Subcutaneous abdominal adipose tissue (tissue), 5 donors: ENCODE results near the gene USF1.

Source experiments
- H3K27ac ChIP-seq: one replicate; pipeline ENCODE4 v1.7.0; 2013; ENCODE audit warnings: low read depth, mild to moderate bottlenecking, inconsistent platforms, low read length, moderate library complexity
- H3K27me3 ChIP-seq, 5 donors: one replicate each; pipeline ENCODE4 v1.7.0; 2013; ENCODE audit warnings: low read length in 5 of 5, inconsistent platforms in 1 of 5; ENCODE audit not compliant: control insufficient read depth in 5 of 5, insufficient read depth in 4 of 5
- H3K36me3 ChIP-seq, 5 donors: one replicate each; pipeline ENCODE4 v1.7.0; 2013; ENCODE audit warnings: low read length in 5 of 5; ENCODE audit not compliant: control insufficient read depth in 5 of 5, insufficient read depth in 5 of 5
- H3K4me1 ChIP-seq, 5 donors: one replicate each; pipeline ENCODE4 v1.7.0; 2013; ENCODE audit warnings: low read length in 5 of 5, mild to moderate bottlenecking in 3 of 5, moderate library complexity in 1 of 5; ENCODE audit not compliant: control insufficient read depth in 5 of 5, insufficient read depth in 5 of 5
- H3K4me3 ChIP-seq, 5 donors: one replicate each; pipeline ENCODE4 v1.7.0; 2013; ENCODE audit warnings: low read length in 5 of 5, low read depth in 1 of 5
- H3K9ac ChIP-seq, 5 donors: one replicate each; pipeline ENCODE4 v1.7.0; 2013; ENCODE audit warnings: low read length in 5 of 5, mild to moderate bottlenecking in 4 of 5, moderate library complexity in 3 of 5
- H3K9me3 ChIP-seq, 5 donors: one replicate each; pipeline ENCODE4 v1.7.0; 2013; ENCODE audit warnings: low read length in 5 of 5; ENCODE audit not compliant: control insufficient read depth in 5 of 5
- donor health status: healthy.
- donor health status: healthy.
- donor health status: healthy.
- donor health status: healthy.
- donor health status: healthy.

USF1 gene

DNA sequence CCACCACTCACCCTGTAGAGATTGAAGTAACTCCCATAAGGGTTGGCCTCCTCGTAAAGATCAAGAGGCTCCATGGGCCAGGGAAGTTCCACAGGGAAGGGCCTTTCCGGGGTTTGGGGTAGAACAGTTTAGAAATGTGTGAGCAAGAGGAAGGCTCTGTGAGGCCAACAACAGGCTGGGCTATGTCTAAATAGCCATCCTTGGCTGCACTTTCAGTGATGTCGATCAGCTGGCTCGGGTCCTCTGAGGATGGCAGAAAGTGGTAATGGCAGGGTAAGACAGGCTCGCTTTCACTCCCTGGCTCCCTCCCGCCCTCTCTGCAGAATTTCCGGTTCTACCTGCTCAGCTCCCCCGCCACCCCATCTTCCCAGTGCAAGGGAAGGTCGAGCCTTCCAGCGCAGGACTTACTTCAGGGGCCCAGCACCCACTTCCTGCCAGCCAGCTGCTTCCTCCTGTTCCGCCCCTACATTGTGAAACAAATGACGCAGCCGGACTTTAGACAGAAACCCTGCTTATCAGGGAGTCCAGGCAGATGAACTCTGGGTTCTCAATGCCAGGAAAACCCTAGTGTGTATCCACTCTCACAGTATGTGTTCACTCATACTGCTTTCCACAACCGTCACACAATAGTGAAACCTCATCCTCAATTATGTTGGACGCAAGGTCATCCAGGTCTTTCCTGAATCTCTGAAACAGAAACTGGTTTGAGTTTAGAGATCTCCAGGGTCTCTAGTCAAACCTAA, 32.1 kb downstream of the USF1 start:
- H3K36me3 ChIP-seq, result no peaks in the 10 kb centered on the region
- no peaks in the 10 kb centered on the region for H3K27me3 ChIP-seq
- H3K27ac ChIP-seq, result peak overlapping the region; percentile 87
- H3K9me3 ChIP-seq, result no peaks in the 10 kb centered on the region
- H3K9ac ChIP-seq, result peak overlapping the region; percentile 39 to 79 (median 65)
- H3K4me3 ChIP-seq, result peak overlapping the region; percentile 39 to 65 (median 62)
- H3K4me1 ChIP-seq, result peaks cover 4 to 51% (median 44%) of the 10 kb centered on the region in 5 donors

DNA sequence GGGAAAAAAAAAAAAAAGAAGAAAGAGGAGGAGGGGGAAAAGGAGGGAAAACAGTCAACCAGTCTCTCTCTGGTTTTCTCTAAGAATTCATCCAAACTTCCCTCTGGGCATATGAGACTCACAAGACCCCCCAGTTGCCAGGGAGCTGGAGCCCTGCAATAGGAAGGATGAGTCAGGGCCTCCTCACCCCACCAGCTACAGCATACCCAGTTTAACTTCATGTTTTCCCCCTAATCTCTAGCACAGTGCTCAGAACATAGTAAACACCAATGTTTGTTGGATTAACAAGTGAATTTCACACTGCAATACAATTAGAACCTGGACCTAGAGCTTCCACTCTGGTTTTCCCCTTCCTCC, 32.7 kb downstream of the USF1 start:
- H3K4me1 ChIP-seq, result peaks cover 2 to 49% (median 43%) of the 10 kb centered on the region in 5 donors
- H3K9me3 ChIP-seq, result no peaks in the 10 kb centered on the region
- peak overlapping the region; percentile 3 to 79 (median 65) for H3K9ac ChIP-seq
- H3K27ac ChIP-seq, result peak overlapping the region; percentile 87
- no peaks in the 10 kb centered on the region for H3K27me3 ChIP-seq
- peak overlapping the region in 4 of 5 donors; percentile 39 to 65 (median 63) for H3K4me3 ChIP-seq
- H3K36me3 ChIP-seq, result no peaks in the 10 kb centered on the region

DNA sequence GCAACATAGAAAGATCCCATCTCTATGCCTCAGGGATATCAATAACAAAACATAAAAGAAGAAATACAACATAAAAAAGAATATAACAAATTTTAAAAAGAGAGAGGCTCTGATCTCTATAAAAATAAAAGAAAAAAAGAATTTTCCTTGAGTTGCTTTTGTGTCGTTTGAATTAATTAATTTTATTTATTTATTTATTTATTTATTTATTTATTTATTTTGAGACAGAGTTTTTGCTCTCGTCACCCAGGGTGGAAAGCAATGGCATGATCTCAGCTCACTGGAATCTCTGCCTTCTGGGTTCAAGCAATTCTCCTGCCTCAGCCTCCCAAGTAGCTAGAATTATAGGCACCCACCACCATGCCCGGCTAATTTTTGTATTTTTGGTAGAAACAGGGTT, 33.4 kb downstream of the USF1 start:
- H3K9me3 ChIP-seq, result no peaks in the 10 kb centered on the region
- peak overlapping the region; percentile 87 for H3K27ac ChIP-seq
- H3K9ac ChIP-seq, result peak overlapping the region in 2 of 5 donors; percentile 56 to 76
- H3K27me3 ChIP-seq, result no peaks in the 10 kb centered on the region
- H3K36me3 ChIP-seq, result no peaks in the 10 kb centered on the region
- H3K4me1 ChIP-seq, result peaks cover 2 to 43% (median 36%) of the 10 kb centered on the region in 5 donors
- no peak overlapping the region for H3K4me3 ChIP-seq

GRCh38 chr1:161009602-161010211, 36.1 kb downstream of the USF1 start:
- H3K27me3 ChIP-seq, result no peaks in the 10 kb centered on the region
- H3K9ac ChIP-seq, result no peak overlapping the region
- peaks cover 2 to 41% (median 39%) of the 10 kb centered on the region in 5 donors for H3K4me1 ChIP-seq
- no peaks in the 10 kb centered on the region for H3K36me3 ChIP-seq
- peak overlapping the region; percentile 50 for H3K27ac ChIP-seq
- H3K4me3 ChIP-seq, result no peak overlapping the region
- no peaks in the 10 kb centered on the region for H3K9me3 ChIP-seq

DNA sequence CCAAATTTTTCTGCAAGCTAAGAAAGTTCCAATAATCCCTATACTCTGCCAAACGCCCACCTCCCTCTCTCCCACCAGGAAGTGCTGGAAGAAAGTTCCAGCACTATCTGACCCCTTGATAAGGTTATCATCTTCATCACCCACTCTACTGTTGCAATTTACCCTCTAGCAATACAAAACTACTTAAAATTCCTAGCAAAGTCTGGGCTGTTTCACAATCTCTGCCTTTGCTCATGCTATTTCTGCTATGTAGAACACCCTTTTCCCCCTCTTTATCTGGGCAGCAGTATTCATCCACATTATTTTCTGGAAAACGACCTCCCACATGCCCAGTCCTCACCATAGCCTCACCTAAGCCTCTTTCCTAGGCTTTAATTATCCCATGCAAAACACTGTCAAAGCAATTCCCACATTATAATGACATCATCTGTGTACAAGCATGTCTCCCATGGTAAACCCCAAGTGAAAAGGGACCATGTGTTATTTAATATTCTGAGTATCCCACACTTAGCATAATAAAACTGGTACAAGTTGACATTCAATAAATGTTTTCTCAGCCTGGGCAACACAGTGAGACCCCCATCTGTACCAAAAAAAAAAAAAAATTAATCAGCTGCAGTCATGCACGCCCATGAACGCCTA, 36.8 kb downstream of the USF1 start:
- Histone ChIP-seq H3K4me3 (no peak overlapping the region), H3K9me3 (no peaks in the 10 kb centered on the region), H3K36me3 (no peaks in the 10 kb centered on the region), H3K27me3 (no peaks in the 10 kb centered on the region), H3K4me1 (peaks cover 2 to 36% (median 33%) of the 10 kb centered on the region in 5 donors), H3K9ac (no peak overlapping the region), H3K27ac (peak overlapping the region; percentile 50)

GRCh38 chr1:161007369-161007768, 38.4 kb downstream of the USF1 start:
- Histone ChIP-seq H3K4me3 (no peak overlapping the region), H3K36me3 (no peaks in the 10 kb centered on the region), H3K4me1 (peaks cover 2 to 22% (median 19%) of the 10 kb centered on the region in 5 donors), H3K27me3 (no peaks in the 10 kb centered on the region), H3K27ac (no peak overlapping the region), H3K9me3 (no peaks in the 10 kb centered on the region), H3K9ac (no peak overlapping the region)

DNA sequence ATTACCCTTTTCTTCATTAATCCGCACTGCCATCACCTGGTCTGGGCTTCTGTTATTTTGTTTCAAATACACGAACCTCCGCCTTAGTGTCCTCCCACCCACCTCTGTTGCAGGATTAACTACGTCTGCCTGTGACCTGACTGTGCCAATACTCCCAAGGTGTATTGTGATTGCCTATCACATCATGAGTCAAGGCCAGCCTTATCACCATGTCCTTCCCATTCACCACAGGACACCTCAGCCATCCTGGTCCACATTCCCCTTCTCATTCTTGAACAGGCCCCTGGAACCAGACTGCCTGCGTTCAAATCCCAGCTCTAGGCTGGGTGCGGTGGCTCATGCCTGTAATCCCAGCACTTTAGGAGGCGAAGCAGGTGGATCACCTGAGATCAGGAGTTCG, 39.2 kb downstream of the USF1 start:
- Histone ChIP-seq H3K9ac (no peak overlapping the region), H3K36me3 (no peaks in the 10 kb centered on the region), H3K27ac (no peak overlapping the region), H3K9me3 (no peaks in the 10 kb centered on the region), H3K4me3 (no peak overlapping the region), H3K27me3 (no peaks in the 10 kb centered on the region), H3K4me1 (peaks cover 2 to 23% (median 14%) of the 10 kb centered on the region in 5 donors)

GRCh38 chr1:161001525-161001924, 44.3 kb downstream of the USF1 start:
- H3K36me3 ChIP-seq, result peaks cover 0 to 31% (median 28%) of the 10 kb centered on the region in 5 donors
- no peaks in the 10 kb centered on the region for H3K27me3 ChIP-seq
- no peak overlapping the region for H3K4me3 ChIP-seq
- no peak overlapping the region for H3K9ac ChIP-seq
- no peaks in the 10 kb centered on the region for H3K9me3 ChIP-seq
- peaks cover 2 to 18% (median 13%) of the 10 kb centered on the region in 5 donors for H3K4me1 ChIP-seq
- no peak overlapping the region for H3K27ac ChIP-seq

DNA sequence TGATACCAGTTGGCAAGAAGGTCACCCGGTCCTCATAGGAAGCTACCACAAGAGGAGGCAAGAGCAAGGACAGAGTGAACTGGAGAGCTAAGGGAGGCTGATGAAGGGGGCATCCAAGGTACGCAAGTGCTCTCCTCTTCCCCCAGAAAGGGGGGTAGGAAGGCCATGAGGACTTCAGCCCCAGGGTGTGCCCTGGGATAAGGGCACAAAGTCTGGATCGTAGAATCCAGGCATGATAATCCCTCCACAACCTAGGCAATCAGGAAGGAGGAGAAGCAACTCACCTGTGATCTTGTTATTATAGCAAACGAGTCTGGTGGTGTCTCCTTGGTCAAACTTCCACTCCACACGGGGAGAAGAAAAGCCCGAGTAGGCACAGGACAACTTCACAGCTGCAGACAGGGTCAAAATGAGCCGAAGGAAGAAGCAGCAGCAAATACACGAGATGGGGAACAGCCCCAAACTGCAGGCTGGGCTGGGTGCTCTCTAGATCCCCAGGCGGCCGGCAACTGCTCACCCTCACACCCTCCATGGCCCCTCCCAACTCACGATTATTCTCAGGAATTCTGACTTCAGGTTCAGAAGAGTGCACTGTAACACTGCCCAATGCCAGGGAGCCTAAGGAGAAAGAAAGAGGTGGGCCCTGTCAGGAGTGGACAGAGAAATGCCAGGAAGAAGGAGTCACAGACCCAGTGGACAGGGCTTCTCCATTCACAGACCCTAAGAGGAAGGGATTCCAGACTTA, 44.9 kb downstream of the USF1 start:
- peaks cover 2 to 18% (median 13%) of the 10 kb centered on the region in 5 donors for H3K4me1 ChIP-seq
- H3K4me3 ChIP-seq, result no peak overlapping the region
- H3K9me3 ChIP-seq, result no peaks in the 10 kb centered on the region
- no peak overlapping the region for H3K27ac ChIP-seq
- H3K9ac ChIP-seq, result no peak overlapping the region
- H3K36me3 ChIP-seq, result peaks cover 0 to 31% (median 28%) of the 10 kb centered on the region in 5 donors
- H3K27me3 ChIP-seq, result no peaks in the 10 kb centered on the region
